GM12873 (cell line): ENCODE data around the gene CHCHD6.

Experiments
- TF ChIP-seq, protein P1 (sequence below): IDR thresholded peaks from 2 replicates; pipeline ENCODE4 v1.5.1; 2012; ENCODE audit warnings: low read depth, mild to moderate bottlenecking, moderate library complexity, low read length, control low read depth; ENCODE audit not compliant: insufficient read depth; ENCODE audit errors: missing control alignments

The CHCHD6 gene

DNA sequence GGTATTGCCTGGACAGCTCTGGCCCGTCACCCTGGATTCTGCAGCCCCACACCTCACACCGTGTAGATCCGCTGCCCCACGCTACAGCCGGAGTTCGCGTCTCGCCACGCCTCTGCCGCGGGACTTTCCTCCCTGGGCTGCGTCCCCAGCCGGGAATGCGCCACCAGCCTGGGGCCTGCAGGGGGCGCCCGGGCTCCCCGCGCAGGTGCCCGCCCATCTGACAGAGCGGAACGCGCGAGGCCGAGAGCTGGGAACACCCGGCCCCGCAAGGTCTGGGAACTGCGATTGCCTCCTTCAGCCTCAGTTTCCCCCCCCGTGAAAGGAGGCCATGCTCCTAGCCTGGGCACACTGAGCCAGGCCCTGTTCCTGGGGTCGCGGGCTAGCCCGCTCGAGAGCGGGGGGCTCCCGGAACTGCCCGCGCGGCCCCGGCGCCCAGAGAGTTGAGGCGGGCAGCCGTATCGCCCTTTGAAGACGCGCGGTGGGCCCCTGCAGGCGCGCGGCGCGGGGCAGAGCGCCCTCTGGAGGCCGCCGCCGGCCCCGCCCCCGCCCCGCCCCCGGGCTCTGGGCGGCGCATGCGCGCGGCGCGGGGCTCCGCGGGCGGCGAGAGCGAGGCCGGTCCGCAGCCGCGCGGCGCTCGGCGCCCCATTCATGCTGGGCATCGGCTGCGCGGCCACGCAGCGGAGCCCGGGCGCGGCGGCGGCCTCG is 278.6 kb downstream of the CHCHD6 start, which contains the start of gene PLXNA1:
PLXNA1 (plus strand) TSS at position 645 of the 705 bp plus-strand sequence. CDS start 5,479 bp downstream, outside the sequence.
- TF ChIP-seq, protein P1, sequence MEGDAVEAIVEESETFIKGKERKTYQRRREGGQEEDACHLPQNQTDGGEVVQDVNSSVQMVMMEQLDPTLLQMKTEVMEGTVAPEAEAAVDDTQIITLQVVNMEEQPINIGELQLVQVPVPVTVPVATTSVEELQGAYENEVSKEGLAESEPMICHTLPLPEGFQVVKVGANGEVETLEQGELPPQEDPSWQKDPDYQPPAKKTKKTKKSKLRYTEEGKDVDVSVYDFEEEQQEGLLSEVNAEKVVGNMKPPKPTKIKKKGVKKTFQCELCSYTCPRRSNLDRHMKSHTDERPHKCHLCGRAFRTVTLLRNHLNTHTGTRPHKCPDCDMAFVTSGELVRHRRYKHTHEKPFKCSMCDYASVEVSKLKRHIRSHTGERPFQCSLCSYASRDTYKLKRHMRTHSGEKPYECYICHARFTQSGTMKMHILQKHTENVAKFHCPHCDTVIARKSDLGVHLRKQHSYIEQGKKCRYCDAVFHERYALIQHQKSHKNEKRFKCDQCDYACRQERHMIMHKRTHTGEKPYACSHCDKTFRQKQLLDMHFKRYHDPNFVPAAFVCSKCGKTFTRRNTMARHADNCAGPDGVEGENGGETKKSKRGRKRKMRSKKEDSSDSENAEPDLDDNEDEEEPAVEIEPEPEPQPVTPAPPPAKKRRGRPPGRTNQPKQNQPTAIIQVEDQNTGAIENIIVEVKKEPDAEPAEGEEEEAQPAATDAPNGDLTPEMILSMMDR: peak; percentile 80

DNA sequence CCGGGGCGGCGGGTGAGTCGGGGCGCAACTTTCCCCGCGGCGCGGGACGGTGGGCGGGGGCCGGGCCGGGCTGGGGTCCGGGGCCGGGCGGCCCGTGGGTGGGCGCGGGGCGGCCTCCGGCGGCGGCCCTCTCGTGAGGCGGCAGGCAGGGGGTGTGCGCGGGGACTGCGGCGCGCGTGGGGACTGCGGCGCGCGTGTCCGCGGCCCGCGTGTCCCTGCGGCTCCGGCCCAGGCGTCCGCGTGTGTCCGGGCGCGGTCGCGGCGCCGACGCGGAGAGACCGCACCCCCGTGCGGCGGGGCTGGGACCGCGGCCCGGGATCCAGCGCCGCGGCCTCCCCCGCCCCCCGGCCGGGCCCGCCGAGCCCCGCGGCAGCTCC is 279.2 kb downstream of the CHCHD6 start:
- TF ChIP-seq, protein P1: no peak

DNA sequence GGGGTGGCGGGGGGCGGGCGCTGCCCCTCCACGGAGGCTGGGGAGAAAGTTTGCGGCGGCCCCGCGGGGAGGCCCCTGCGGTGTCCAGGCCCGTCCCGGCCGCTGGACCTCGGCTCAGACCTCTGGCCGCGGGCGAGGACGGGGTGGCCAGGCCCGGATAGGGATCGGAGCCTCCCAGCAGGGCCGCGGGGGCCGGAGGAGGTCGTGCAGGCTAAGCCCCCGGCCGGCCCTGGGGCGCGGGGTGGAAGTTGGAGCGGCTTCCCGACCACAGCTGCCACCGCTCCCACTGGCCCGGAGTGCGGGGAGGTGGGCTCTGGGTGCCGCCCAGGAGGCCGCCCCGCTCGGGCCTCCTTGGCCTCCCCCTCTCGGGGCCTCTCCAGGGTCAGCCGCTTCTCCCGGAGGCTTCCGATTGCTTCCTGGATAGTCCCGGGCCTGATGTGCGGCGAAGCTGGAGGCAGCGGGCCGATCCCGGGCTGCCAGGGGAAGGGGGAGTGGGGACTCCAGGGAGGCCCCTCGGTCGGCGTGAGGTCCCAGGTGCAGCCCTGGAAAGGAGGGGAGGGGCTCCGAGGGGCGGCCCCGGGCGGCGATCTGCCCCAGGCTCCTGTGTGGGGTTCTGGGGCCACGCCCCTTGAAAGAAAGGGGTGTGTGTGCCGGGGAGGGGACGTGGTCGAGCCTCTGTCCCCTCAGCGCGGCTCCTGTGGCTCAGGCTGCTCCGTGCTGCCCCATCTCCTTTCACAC is 279.8 kb downstream of the CHCHD6 start:
- TF ChIP-seq, protein P1: no peak

DNA sequence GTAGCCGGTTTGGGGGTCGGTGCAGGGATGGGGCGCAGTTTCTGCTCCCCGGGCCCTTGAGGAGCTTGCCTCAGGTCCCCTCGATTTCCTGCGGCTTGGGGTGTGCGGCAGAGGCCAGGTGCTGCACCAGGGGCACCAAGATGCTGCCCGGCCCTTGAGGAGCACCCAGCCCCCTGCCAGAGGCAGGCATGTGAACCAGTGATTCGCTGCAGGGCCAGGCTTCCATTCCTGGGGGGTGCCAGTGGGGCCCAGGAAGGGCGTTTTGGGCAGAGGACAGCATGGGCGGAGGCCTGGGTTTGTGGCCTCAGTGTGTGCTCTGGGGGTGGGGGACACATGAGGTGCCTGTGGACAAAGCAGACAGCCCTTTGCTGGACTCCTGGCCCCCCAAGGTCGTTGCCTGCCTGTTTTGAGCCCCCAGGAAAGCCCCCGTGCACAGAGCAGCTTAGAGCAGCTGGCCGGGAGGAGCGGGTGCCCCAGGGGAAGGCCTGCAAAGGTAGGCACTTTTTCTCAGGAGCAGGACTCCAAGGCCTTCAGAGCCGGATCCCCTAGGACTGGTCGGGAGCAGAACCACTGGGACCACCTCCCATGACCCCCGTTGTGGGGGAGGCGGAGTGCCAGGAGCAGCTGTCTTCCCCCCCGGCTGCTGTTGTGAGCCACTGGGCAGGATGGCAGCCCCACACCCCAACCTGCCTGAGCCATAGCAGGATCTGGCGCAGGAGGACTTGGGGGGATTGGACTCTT is 280.5 kb downstream of the CHCHD6 start:
- TF ChIP-seq, protein P1: no peak

DNA sequence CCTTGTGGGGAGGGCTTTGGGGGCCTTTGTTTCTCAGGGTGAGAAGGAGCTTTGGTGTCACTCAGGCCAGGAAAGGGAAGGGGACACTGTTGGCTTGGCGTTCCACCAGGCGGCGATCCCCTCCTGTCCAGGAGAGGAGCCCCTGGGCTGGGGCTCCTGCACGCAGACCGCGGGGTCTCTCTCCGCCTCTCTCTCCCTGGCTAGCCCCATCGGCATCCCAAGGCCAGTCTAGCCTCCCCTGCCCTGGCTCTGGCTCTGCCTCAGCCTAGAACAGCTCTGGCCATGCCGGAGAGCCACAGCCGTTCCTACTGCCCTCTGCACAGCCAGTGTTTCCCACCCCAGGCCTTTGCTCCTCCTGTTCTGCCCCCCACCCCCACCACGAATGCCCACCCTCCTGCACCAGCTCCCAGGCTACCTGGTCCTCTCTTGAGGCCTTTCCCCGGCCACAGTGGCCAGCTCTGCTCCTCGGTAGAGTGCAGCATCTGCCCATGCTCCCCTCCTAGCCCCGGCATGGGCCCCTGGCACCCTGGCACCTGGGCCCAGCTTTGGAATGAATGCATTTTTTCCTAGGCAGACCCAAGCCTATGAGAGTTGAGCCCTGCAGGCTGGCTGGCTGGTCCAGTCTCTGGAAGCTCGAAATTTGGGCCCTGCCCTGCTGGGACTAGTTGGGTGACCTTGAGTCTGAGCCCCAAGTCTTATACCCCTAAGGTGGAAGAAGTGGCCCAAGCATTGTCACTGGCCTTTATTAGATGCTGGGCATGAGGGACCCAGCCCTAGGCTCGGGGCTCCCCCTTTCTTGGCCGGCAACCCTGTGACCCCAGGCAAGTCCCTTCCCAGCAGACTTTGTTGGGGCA is 281.3 kb downstream of the CHCHD6 start:
- TF ChIP-seq, protein P1: no peak

DNA sequence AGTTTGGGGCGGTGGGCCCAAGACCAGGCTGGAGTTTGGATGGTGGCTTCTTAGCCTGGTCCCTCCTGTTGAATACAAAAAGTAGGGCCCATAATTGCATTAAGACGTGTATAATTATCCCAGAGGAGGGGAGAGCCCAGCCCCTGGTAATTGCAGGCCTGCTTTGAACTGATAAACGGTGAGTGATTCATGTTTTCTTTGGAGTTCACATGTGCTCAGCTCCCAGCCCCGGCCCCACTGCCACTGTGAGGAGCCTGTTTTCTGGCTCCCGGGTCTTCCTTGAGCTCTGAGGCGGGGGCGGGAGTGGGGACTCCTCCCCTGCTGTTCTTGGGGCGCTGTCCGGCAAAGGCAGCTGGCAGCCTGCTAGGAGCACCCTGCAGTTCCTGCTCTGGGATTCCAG is 282.0 kb downstream of the CHCHD6 start:
- TF ChIP-seq, protein P1: no peak
